ENCODE results near the gene OLA1.
"Not testable (repeated sequence)": the region's sequence is repeated elsewhere in the genome, so short reads cannot be mapped to it uniquely, and the experiment has no call there.

OLA1 gene

GRCh38 chr2:174248187-174248997, at the start of gene OLA1:
TSS of gene OLA1 (minus strand) at chr2:174248532. CDS start at chr2:174246815, 1,717 bp downstream.
- peak; percentile 87 to 92 for DNase-seq

- DNase-seq: no peak
These were observed 44.6 kb upstream of the OLA1 start for GRCh38 chr2:174292908-174293307.

DNA sequence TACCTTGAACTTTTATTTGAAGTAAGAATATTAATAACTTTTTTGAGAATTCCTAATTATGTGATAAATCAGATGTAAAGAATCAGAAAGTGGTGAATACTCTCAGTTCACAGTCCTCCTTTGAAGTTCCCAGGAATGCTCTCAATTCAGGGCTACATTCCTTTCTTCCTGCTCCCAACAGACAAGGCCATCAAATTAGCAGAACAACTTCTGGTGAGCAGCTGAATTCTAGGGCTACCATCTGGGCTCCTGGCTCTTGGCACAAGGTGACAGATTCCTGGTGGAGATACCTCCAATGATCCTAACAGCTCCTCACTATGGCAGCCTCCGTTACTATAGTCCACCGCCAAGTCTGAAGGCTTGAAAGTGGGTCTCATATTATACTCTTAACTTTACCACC, 37.8 kb upstream of the OLA1 start:
- DNase-seq: no peak

DNA sequence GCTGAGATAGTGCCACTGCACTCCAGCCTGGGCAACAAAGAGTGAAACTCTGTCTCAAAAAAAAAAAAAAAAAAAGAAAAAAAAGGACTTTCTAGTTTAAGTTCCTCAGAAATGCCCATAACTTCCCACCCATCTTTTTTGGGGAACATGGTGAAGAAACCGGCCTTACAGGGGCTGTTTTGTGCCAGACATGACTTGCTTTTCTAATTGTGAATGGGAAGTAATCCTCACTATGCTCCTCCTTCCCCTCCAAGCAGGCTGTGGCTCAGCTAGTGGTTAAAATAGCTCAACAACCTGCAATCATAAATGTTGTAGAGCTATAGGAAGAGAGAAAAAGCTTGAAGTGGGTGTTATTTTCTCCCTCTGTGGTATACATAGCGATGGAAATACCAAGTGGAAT, 34.1 kb upstream of the OLA1 start:
- no peak for DNase-seq

DNA sequence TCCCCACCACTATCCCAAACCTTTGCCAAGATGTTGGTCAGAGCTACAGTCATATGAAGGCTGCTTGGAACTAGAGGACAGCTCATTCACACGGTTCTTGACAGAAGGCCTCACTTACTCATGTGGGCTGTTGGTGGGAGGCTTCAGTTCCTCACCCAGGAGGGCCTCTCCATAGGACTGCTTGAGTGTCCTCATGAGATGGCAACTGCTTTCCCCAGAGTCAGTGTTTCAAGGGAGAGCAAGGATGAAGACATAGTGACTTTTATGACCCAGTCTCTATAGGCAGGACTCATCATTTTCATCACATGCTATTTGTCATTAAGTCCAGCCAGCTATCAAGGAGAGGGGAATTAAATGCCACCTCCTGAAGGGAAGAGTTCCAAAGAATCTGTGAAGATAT, 33.4 kb upstream of the OLA1 start:
- DNase-seq: no peak

DNA sequence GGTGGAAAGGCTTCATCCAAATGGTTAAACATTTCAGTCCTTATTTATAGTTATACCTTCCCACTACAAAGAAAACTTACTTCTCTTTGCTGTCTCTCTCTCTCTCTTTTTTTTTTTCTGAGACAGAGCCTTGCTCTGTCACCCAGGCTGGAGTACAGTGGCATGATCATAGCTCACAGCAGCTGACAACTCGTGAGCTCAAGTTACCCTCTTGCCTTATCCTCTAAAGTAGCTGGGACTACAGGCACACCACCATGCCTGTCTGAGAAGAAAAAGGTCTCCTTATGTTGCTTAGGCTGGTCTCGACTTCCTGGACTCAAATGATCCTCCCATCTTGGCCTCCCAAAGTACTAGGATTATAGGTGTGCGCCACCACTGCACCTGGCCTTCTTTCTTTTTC, 32.3 kb upstream of the OLA1 start:
- DNase-seq: no peak

DNA sequence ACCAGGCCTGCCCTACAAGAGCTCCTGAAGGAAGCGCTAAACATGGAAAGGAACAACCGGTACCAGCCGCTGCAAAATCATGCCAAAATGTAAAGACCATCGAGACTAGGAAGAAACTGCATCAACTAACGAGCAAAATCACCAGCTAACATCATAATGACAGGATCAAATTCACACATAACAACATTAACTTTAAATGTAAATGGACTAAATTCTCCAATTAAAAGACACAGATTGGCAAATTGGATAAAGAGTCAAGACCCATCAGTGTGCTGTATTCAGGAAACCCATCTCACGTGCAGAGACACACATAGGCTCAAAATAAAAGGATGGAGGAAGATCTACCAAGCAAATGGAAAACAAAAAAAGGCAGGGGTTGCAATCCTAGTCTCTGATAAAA, 21.9 kb upstream of the OLA1 start:
- not testable (repeated sequence) for DNase-seq

- DNase-seq: no peak
These were observed 18.0 kb upstream of the OLA1 start for GRCh38 chr2:174266288-174266687.

GRCh38 chr2:174263997-174264396, 15.7 kb upstream of the OLA1 start:
- no peak for DNase-seq

GRCh38 chr2:174259981-174260380, 11.6 kb upstream of the OLA1 start:
- DNase-seq: no peak

GRCh38 chr2:174254267-174254666, 5.9 kb upstream of the OLA1 start:
- DNase-seq: no peak

DNA sequence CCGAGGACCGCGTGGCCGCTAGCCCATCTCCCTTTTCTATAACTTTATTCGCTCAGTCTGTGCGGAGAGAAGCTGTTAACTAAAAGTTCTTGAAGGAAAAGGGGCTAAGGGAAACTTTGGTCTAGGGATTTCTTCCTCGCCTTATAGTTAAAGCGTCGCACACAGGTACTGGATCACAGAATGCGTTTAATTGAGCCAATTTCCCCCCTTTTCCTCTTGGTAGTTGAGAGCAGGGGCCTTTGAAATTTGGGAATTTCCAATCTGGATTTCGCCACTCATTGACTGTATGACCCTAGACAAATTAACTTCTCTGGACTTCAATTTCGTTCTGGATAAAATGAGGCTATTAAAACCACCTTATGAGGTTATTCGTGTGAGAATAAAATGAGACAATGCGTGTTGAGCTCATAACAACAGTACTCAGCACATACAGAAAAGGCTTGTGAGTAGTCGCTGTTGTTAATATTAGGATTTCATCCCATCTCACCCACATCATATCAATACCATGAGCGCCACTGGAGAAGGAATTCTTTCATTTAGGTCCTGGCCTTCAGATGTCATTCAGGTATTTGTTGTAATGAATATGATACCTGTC, 763 bp upstream of the OLA1 start:
- no peak for DNase-seq

DNA sequence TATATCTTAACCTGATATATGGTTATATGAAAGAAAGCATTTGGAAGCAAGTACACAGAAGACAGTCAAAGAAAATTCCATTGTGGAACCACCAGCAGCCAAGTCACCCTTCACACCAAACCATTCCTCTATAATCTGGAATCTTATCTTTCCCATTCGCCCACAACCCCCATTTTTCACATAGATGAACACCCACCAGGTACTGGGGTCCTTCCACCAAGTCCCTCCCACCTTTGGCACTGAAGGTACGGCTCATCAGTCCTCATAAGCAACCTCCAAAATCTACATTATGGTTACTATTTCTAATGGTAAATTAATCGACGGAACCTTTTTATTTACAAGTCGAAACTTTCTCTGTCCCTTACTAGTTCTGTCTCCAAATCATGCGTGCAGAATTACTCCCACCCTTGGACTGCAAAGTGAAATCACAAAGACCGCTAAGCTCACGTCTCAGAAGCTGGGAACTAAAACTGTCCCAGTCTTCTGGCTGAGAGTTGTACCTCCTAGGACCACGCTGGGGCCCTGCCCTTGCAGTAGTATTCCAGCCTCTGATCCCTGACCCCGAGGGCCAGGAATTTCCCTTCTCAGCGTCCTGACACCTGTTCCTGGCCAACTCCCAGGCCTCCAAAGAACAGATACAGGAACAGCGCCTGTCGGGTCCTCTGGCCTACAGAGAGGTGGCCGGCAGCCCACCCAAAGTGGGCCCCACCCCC, 702 bp downstream of the OLA1 start:
- DNase-seq: no peak

DNA sequence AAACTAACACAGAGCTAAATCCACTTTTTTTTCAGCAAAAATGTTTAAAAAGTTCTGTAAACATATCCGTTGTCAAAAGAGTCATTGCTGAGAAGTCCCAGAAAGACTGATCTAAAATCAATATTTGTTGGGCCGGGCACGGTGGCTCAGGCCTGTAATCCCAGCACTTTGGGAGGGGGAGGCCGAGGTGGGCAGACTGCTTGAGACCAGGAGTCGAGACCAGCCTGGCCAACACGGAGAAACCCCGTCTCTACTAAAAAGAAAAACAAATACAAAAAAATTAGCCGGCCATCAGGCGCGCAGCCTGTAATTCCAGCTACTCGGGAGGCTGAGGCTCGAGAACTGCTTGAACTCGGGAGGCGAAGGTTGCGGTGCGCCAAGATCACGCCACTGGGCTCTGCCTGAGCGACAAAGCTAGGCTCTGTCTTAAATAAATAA, 1.4 kb downstream of the OLA1 start:
- DNase-seq: no peak

DNA sequence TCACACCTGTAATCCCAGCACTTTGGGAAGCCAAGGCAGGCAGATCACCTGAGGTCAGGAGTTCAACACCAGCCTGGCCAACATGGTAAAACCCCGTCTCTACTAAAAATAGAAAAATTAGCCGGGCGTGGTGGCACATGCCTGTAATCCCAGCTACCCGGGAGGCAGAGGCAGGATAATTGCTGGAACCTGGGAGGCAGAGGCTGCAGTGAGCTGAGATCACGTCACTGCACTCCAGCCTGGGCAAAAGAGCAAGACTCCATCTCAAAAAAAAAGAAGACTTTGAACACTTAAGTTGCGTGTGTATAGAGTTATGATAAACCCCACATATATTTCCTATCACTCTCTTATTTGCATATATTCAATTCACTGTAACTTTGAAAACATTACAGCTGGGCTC, 2.7 kb downstream of the OLA1 start:
- DNase-seq: not testable (repeated sequence)

GRCh38 chr2:174245065-174245464, 3.3 kb downstream of the OLA1 start:
- DNase-seq: no peak

- DNase-seq: no peak
These were observed 4.5 kb downstream of the OLA1 start for GRCh38 chr2:174243812-174244211.

DNA sequence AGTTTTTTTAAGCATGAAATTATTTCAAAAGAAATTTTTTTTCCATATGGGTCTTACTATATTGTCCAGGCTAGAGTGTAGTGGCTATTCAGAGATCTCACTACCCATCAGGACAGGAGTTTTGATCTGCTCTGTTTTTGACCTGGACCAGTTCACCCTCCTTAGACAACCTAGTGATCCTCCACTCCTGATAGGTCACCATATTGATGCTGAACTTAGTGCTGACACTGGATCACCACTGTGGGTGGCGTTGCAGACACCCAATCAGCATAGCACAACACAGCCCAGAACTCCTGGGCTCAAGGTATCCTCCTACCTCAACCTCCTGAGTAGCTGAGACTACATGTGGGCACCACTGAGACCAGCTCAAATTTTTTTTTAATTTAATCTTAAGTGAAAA, 8.2 kb downstream of the OLA1 start:
- no peak for DNase-seq

DNA sequence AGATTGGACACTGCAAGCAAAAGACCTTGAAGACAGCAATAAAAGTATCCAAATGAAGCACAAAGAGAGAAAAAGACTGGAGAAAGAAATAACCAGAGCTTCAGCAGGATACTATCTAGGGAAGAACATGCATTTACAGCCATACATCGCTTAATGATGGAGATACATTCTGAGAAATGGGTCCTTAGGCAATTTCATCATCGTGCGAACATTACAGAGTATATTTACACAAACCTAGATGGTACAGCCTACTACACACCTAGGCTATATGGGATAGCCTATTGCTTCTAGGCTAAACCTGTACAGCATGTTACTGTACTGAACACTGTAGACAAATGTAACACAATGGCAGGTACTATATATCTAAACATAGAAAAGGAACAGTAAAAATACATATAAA, 11.9 kb downstream of the OLA1 start:
- no peak for DNase-seq

DNA sequence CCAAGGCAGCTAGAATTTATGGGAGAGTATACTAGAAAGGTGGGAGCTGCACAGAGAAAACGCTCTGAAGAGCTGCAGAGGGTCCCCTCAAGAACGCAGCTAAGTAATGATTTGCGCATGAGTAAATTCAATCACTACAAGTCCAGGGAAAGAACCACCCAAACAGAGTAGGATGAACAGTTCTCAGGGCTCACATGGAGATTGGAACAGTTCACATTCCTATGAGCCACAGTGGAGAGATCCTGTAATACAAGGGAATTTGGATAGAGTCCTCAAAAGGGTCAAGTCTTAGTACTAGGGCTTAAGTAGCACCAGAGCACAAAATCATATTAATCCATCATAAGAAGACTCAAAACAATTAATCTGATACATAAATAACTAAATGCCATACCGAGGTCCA, 12.7 kb downstream of the OLA1 start:
- no peak for DNase-seq

- DNase-seq: no peak
These were observed 14.5 kb downstream of the OLA1 start for GRCh38 chr2:174233771-174234275.

GRCh38 chr2:174227748-174228147, 20.6 kb downstream of the OLA1 start:
- no peak for DNase-seq

DNA sequence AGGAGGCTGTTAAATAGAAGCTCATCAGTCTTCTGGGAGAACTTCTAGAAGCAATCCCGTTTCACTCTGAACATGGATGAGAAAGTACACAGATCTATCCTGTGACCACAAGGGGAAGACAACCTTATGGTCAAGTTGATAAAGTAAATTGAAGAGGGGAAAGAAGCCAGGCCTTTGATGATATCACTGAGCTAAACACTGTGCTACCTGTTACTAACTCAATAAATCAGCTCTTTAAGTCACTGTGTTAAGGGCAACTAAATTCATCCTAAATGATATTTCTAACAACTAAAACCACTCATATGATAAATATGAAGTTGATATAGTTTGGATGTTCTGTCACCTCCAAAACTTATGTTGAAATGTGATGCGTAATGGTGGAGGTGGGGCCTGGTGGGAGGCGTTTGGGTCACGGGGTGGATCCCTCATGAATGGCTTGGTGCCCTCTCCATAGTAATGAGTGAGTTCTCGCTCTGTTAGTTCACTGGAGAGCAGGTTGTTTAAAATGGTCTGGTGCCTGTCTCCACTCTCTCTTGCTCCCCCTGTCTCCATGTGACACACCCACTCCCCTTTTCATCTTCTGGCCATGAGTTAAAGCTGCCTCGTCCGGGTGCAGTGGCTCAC, 23.6 kb downstream of the OLA1 start:
- DNase-seq: no peak

Measured in NCI-H1930 (cell line).